Endodermal cell (in vitro differentiated cells): Measurements from ENCODE around the gene NPW. TPM values are rescaled to one million over a fixed set of nuclear protein-coding genes. Genes with fewer than 3 reads are reported as not detected.

Experiments
- DNase-seq: peaks from one replicate; pipeline ENCODE4 v3.0.0-alpha.2; 2017
- H3K27ac ChIP-seq: 2 replicates; pipeline ENCODE4 v1.5.1; 2013; ENCODE audit warnings: mild to moderate bottlenecking, low read depth, low read length, moderate library complexity
- H3K27me3 ChIP-seq: 2 replicates; pipeline ENCODE4 v1.6.1; 2013; ENCODE audit warnings: mild to moderate bottlenecking, low read length, moderate library complexity; ENCODE audit not compliant: insufficient read depth, control insufficient read depth, poor library complexity, severe bottlenecking
- H3K36me3 ChIP-seq: 2 replicates; pipeline ENCODE4 v1.7.0; 2013; ENCODE audit warnings: mild to moderate bottlenecking, low read length, moderate library complexity; ENCODE audit not compliant: control insufficient read depth, insufficient read depth
- H3K4me1 ChIP-seq: one replicate; pipeline ENCODE4 v1.7.0; 2013; ENCODE audit warnings: low read length; ENCODE audit not compliant: control insufficient read depth, insufficient read depth
- H3K4me3 ChIP-seq: 2 replicates; pipeline ENCODE4 v1.5.1; 2013; ENCODE audit warnings: mild to moderate bottlenecking, low read length, moderate library complexity
- H3K9ac ChIP-seq: 2 replicates; pipeline ENCODE4 v1.6.1; 2013; ENCODE audit warnings: mild to moderate bottlenecking, low read length, moderate library complexity; ENCODE audit not compliant: poor library complexity, severe bottlenecking; ENCODE audit errors: extremely low read depth
- H3K9me3 ChIP-seq: 2 replicates; pipeline ENCODE4 v1.6.1; 2013; ENCODE audit warnings: mild to moderate bottlenecking, low read length, moderate library complexity; ENCODE audit not compliant: control insufficient read depth
- H3K27ac Mint-ChIP-seq: 2 replicates; pipeline ENCODE4 v1.8.0; 2020; ENCODE audit warnings: mixed read lengths
- H3K27me3 Mint-ChIP-seq: 2 replicates; pipeline ENCODE4 v1.8.0; 2021; ENCODE audit warnings: mild to moderate bottlenecking, mixed read lengths; ENCODE audit not compliant: insufficient read depth
- H3K36me3 Mint-ChIP-seq: 2 replicates; pipeline ENCODE4 v1.8.0; 2020; ENCODE audit warnings: low read depth, mixed read lengths
- H3K4me1 Mint-ChIP-seq: 2 replicates; pipeline ENCODE4 v1.8.0; 2020; ENCODE audit warnings: mixed read lengths
- H3K4me3 Mint-ChIP-seq: 2 replicates; pipeline ENCODE4 v1.8.0; 2020; ENCODE audit warnings: mild to moderate bottlenecking, moderate library complexity, mixed read lengths
- H3K9me3 Mint-ChIP-seq: 2 replicates; pipeline ENCODE4 v1.8.0; 2020; ENCODE audit warnings: mild to moderate bottlenecking, mixed read lengths
- WGBS, 2 experiments: methylation state at CpG; one replicate each; pipeline versions ENCODE4 v1.1.5 to v1.1.7; 2013; ENCODE audit warnings: missing lambda C conversion rate in 2 of 2, mixed read lengths in 1 of 2; ENCODE audit not compliant: insufficient coverage in 1 of 2, insufficient read length in 1 of 2; 5-methylcytosine and 5-hydroxymethylcytosine counted together
- total RNA-seq, 2 donors: library from RNA; stranded (reverse); fragmentation: NEBNext Ultra II Directional in 1 of 2; extraction: Animal tissue kit (Norgen Biotek cat#: 25700) in 1 of 2; gene quantifications; 2 replicates in 1 of 2; 3 replicates in 1 of 2; pipeline ENCODE4 v1.2.1, GENCODE V29; 2021
- TF ChIP-seq, protein P1 (sequence below): fragments of 200-600 bp; sonication (generic); conservative IDR thresholded peaks from 2 replicates; pipeline ENCODE4 v1.5.0; 2021; ENCODE audit warnings: antibody characterized with exemption, mild to moderate bottlenecking

The NPW gene
- total RNA-seq, 2 donors from 2014 or later: 1.2 to 1.9 TPM

DNA sequence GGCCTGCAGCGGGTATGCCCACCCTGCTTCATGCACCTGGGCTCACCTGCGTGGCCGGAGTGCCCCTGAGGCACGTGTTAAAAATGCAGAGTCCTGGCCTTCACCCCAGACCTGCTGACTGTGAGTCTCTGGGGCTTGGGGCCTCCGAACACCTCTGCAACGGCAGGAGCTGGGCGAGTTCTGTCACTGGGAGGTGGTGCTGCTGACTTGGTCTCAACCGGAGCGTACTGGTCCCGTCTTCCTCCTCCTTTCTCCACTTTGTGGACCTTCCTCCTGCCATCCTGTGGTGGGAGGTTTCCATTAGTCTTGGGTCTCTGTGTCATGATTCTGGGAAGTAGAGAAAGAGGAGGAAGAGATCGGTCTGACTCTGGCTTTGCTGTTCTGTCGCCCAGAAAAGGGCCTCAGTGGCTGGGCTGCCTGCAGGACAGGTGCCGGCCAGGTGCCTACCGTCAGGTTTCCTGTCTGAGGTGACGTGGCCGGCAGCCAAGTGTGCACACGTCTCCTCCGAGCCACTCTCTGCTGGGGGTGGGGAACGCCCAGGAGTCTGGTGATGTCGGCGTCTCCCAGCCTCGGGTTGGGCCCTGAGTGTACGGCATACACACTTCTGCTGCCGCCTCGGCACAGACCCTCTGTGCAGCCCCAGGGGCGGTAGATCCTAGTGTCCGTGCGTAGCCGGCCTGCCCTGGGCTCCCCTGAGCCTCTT lies 35.1 kb downstream of the NPW start:
- no peak overlapping the region for H3K4me3 ChIP-seq
- no peaks in the 10 kb centered on the region for H3K27me3 ChIP-seq
- TF ChIP-seq, protein P1, sequence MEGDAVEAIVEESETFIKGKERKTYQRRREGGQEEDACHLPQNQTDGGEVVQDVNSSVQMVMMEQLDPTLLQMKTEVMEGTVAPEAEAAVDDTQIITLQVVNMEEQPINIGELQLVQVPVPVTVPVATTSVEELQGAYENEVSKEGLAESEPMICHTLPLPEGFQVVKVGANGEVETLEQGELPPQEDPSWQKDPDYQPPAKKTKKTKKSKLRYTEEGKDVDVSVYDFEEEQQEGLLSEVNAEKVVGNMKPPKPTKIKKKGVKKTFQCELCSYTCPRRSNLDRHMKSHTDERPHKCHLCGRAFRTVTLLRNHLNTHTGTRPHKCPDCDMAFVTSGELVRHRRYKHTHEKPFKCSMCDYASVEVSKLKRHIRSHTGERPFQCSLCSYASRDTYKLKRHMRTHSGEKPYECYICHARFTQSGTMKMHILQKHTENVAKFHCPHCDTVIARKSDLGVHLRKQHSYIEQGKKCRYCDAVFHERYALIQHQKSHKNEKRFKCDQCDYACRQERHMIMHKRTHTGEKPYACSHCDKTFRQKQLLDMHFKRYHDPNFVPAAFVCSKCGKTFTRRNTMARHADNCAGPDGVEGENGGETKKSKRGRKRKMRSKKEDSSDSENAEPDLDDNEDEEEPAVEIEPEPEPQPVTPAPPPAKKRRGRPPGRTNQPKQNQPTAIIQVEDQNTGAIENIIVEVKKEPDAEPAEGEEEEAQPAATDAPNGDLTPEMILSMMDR: no peak
- H3K9me3 ChIP-seq: no peaks in the 10 kb centered on the region
- peaks cover 15% of the 10 kb centered on the region for H3K36me3 ChIP-seq
- no peak overlapping the region for H3K27ac ChIP-seq
- H3K9me3 Mint-ChIP-seq: no peaks in the 10 kb centered on the region
- H3K27ac Mint-ChIP-seq: no peak overlapping the region
- DNase-seq: no peak
- no peaks in the 10 kb centered on the region for H3K27me3 Mint-ChIP-seq
- H3K4me1 Mint-ChIP-seq: peaks cover 4% of the 10 kb centered on the region
- WGBS, 2 experiments: 95 to 100% methylated on average over 22 to 29 of the region's 29 CpGs
- no peak overlapping the region for H3K9ac ChIP-seq
- H3K4me3 Mint-ChIP-seq: no peak overlapping the region
- no peaks in the 10 kb centered on the region for H3K4me1 ChIP-seq
- peaks cover 30% of the 10 kb centered on the region for H3K36me3 Mint-ChIP-seq

DNA sequence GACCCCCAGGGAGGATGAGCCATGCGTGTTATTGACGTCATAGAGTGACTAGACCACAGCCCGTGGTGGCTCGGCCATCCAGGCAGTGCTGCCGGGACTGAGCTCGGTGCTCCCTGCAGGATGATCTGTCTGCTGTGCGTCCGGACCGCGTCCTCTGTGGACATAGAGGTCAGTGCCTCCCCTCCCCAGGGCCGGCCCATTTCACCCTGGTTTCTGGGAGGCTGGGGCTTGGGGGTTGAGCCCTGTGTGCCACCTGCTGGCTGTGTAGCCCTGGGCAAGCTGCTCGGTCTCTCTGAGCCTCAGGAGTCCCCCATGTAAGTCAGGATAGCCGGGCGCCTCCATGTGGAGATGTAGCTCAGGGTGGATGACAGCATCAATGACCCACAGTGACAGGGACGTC lies 36.5 kb downstream of the NPW start:
- Histone ChIP-seq H3K9me3 (no peaks in the 10 kb centered on the region), H3K4me1 (no peaks in the 10 kb centered on the region), H3K4me3 (no peak overlapping the region), H3K27ac (no peak overlapping the region), H3K9ac (no peak overlapping the region), H3K36me3 (peaks cover 8% of the 10 kb centered on the region), H3K27me3 (no peaks in the 10 kb centered on the region)
- WGBS, 2 experiments: 91 to 93% methylated on average over 13 to 15 of the region's 15 CpGs
- DNase-seq: peak; percentile 63
- Mint-ChIP-seq H3K36me3 (peaks cover 29% of the 10 kb centered on the region), H3K9me3 (no peaks in the 10 kb centered on the region), H3K27me3 (no peaks in the 10 kb centered on the region), H3K27ac (no peak overlapping the region), H3K4me1 (peaks cover 4% of the 10 kb centered on the region), H3K4me3 (no peak overlapping the region)
- TF ChIP-seq, protein P1: peak; percentile 43

DNA sequence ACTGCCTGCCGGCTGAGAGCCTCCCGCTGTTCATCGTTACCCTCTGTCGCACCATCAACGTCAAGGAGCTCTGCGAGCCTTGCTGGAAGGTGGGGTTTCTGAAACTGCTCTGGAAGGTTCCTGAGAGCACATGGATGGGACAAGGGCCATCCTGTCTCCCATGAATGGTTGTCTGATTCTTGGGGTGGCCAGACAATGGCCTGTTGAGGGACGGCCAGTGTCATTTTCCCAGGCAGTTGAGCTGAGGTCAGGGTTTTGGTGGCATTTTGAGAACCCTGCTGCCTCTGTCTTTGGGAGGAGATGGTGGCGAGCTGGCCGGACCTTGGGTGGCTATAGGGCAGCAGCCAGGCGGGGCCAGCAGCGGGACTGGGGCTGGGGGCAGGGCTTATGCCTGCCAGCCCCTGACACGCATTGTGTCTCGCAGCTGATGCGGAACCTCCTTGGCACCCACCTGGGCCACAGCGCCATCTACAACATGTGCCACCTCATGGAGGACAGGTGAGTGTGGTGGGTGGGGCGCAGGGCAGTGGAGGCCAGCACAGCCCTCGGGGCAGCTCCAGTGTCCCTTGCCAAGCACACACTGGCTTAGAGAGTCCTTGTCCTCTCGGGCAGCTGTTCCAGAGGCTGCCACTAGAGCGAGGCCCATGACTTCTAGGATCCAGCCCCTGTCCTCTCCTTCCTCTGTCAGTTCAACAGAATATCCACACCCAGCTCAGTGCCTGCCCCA lies 37.3 kb downstream of the NPW start:
- H3K27me3 Mint-ChIP-seq: no peaks in the 10 kb centered on the region
- DNase-seq: peak; percentile 74
- H3K4me1 Mint-ChIP-seq: peaks cover 4% of the 10 kb centered on the region
- Histone ChIP-seq H3K9me3 (no peaks in the 10 kb centered on the region), H3K4me3 (no peak overlapping the region), H3K36me3 (peaks cover 7% of the 10 kb centered on the region), H3K27me3 (no peaks in the 10 kb centered on the region), H3K27ac (no peak overlapping the region), H3K9ac (no peak overlapping the region), H3K4me1 (no peaks in the 10 kb centered on the region)
- H3K27ac Mint-ChIP-seq: no peak overlapping the region
- H3K36me3 Mint-ChIP-seq: peaks cover 23% of the 10 kb centered on the region
- TF ChIP-seq, protein P1: peak; percentile 65
- 88 to 94% methylated on average over 7 to 19 of the region's 19 CpGs for WGBS, 2 experiments
- H3K4me3 Mint-ChIP-seq: no peak overlapping the region
- no peaks in the 10 kb centered on the region for H3K9me3 Mint-ChIP-seq
